Naive B cell (primary cell): Measurements from ENCODE around the gene ATP13A3. TPM values are rescaled to one million over a fixed set of nuclear protein-coding genes. Genes with fewer than 3 reads are reported as not detected.

Experiments
- ATAC-seq, 2 donors: fragments of 150-1000 bp; cut with Tn5 transposase; 2 replicates each; pipeline ENCODE4 v1.10.0; 2021; ENCODE audit warnings: low read depth in 2 of 2, mild to moderate bottlenecking in 2 of 2, moderate library complexity in 2 of 2
- DNase-seq: peaks from one replicate; pipeline ENCODE4 v3.0.0; 2022
- H3K27ac Mint-ChIP-seq, 6 donors: one replicate each; pipeline ENCODE4 v1.8.0; 2020 to 2022; ENCODE audit warnings: mild to moderate bottlenecking in 6 of 6, mixed read lengths in 6 of 6, moderate library complexity in 5 of 6, inconsistent platforms in 2 of 6
- H3K27me3 Mint-ChIP-seq, 3 donors: one replicate each; pipeline ENCODE4 v1.8.0; 2021 to 2022; ENCODE audit warnings: mixed read lengths in 3 of 3, mild to moderate bottlenecking in 1 of 3
- H3K36me3 Mint-ChIP-seq, 2 donors: one replicate each; pipeline ENCODE4 v1.8.0; 2020 to 2022; ENCODE audit warnings: mixed read lengths in 2 of 2, inconsistent platforms in 1 of 2, mild to moderate bottlenecking in 1 of 2
- H3K4me1 Mint-ChIP-seq, 3 donors: one replicate each; pipeline ENCODE4 v1.8.0; 2020 to 2022; ENCODE audit warnings: mixed read lengths in 3 of 3, inconsistent platforms in 1 of 3, mild to moderate bottlenecking in 1 of 3, moderate library complexity in 1 of 3
- H3K4me3 Mint-ChIP-seq, 8 donors: one replicate each; pipeline ENCODE4 v1.8.0; 2020 to 2022; ENCODE audit warnings: mild to moderate bottlenecking in 8 of 8, mixed read lengths in 8 of 8, moderate library complexity in 8 of 8, inconsistent platforms in 2 of 8
- H3K9me3 Mint-ChIP-seq, 7 donors: one replicate each; pipeline ENCODE4 v1.8.0; 2020 to 2022; ENCODE audit warnings: mixed read lengths in 7 of 7, mild to moderate bottlenecking in 5 of 7, inconsistent platforms in 2 of 7, moderate library complexity in 1 of 7
- polyA plus RNA-seq, 6 donors: library from polyadenylated mRNA; unstranded; fragments of 300-500 nt; fragmentation: Illumina TruSeq; gene quantifications; one replicate each; pipeline ENCODE4 v1.2.3, GENCODE V29; 2021; ENCODE audit warnings: low read depth in 6 of 6

Gene ATP13A3
- polyA plus RNA-seq, 6 donors from 2014 or later: 3.1 to 6.6 (median 5.0) TPM

- no peak for ATAC-seq
- Mint-ChIP-seq H3K27me3 (no peaks in the 10 kb centered on the region), H3K4me3 (peak overlapping the region in 2 of 8 donors; percentile 36 to 38), H3K4me1 (peaks cover 12 to 13% (median 13%) of the 10 kb centered on the region in 3 donors), H3K9me3 (no peaks in the 10 kb centered on the region), H3K36me3 (peaks cover 0 to 9% of the 10 kb centered on the region in 2 donors), H3K27ac (peak overlapping the region in 2 of 6 donors; percentile 16 to 25)
- DNase-seq: no peak
Observed at GRCh38 chr3:194481525-194482195, 5.1 kb downstream of the ATP13A3 start.

GRCh38 chr3:194481103-194481502 lies 5.7 kb downstream of the ATP13A3 start:
- H3K9me3 Mint-ChIP-seq: no peaks in the 10 kb centered on the region
- no peaks in the 10 kb centered on the region for H3K27me3 Mint-ChIP-seq
- peak overlapping the region in 1 of 8 donors; percentile 38 for H3K4me3 Mint-ChIP-seq
- ATAC-seq (no peak), DNase-seq (no peak)
- peaks cover 0 to 9% of the 10 kb centered on the region in 2 donors for H3K36me3 Mint-ChIP-seq
- H3K4me1 Mint-ChIP-seq: peaks cover 11 to 13% (median 13%) of the 10 kb centered on the region in 3 donors
- no peak overlapping the region for H3K27ac Mint-ChIP-seq

GRCh38 chr3:194476784-194477183 lies 10.0 kb downstream of the ATP13A3 start:
- peaks cover 0 to 4% of the 10 kb centered on the region in 2 donors for H3K36me3 Mint-ChIP-seq
- no peaks in the 10 kb centered on the region for H3K9me3 Mint-ChIP-seq
- ATAC-seq (no peak), DNase-seq (no peak)
- no peaks in the 10 kb centered on the region for H3K27me3 Mint-ChIP-seq
- H3K27ac Mint-ChIP-seq: no peak overlapping the region
- peaks cover 0 to 5% (median 4%) of the 10 kb centered on the region in 3 donors for H3K4me1 Mint-ChIP-seq
- no peak overlapping the region for H3K4me3 Mint-ChIP-seq

GRCh38 chr3:194475978-194476377 lies 10.8 kb downstream of the ATP13A3 start:
- Mint-ChIP-seq H3K4me1 (peaks cover 0 to 5% (median 4%) of the 10 kb centered on the region in 3 donors), H3K4me3 (no peak overlapping the region), H3K36me3 (no peaks in the 10 kb centered on the region), H3K27me3 (no peaks in the 10 kb centered on the region), H3K9me3 (no peaks in the 10 kb centered on the region), H3K27ac (no peak overlapping the region)
- no peak for DNase-seq
- ATAC-seq: no peak

- DNase-seq (no peak), ATAC-seq (no peak)
- Mint-ChIP-seq H3K4me3 (no peak overlapping the region), H3K27ac (peak overlapping the region in 1 of 6 donors; percentile 11), H3K9me3 (no peaks in the 10 kb centered on the region), H3K4me1 (peaks cover 0 to 5% (median 4%) of the 10 kb centered on the region in 3 donors), H3K36me3 (no peaks in the 10 kb centered on the region), H3K27me3 (no peaks in the 10 kb centered on the region)
Observed at GRCh38 chr3:194475138-194475932, 11.5 kb downstream of the ATP13A3 start.

- no peak for ATAC-seq
- H3K9me3 Mint-ChIP-seq: no peaks in the 10 kb centered on the region
- H3K36me3 Mint-ChIP-seq: no peaks in the 10 kb centered on the region
- peaks cover 0 to 5% (median 4%) of the 10 kb centered on the region in 3 donors for H3K4me1 Mint-ChIP-seq
- no peaks in the 10 kb centered on the region for H3K27me3 Mint-ChIP-seq
- no peak overlapping the region for H3K27ac Mint-ChIP-seq
- H3K4me3 Mint-ChIP-seq: no peak overlapping the region
- no peak for DNase-seq
Observed at GRCh38 chr3:194474675-194475074, 12.1 kb downstream of the ATP13A3 start.

GRCh38 chr3:194472290-194472920 lies 14.4 kb downstream of the ATP13A3 start:
- Mint-ChIP-seq H3K27ac (no peak overlapping the region), H3K36me3 (no peaks in the 10 kb centered on the region), H3K4me1 (peaks cover 0 to 5% (median 4%) of the 10 kb centered on the region in 3 donors), H3K4me3 (no peak overlapping the region), H3K9me3 (no peaks in the 10 kb centered on the region), H3K27me3 (no peaks in the 10 kb centered on the region)
- ATAC-seq: peak; percentile 71 to 78
- DNase-seq: peak; percentile 48

- H3K27me3 Mint-ChIP-seq: no peaks in the 10 kb centered on the region
- no peak for ATAC-seq
- H3K4me1 Mint-ChIP-seq: peaks cover 2 to 8% (median 4%) of the 10 kb centered on the region in 3 donors
- no peaks in the 10 kb centered on the region for H3K36me3 Mint-ChIP-seq
- DNase-seq: no peak
- H3K4me3 Mint-ChIP-seq: no peak overlapping the region
- no peaks in the 10 kb centered on the region for H3K9me3 Mint-ChIP-seq
- H3K27ac Mint-ChIP-seq: peak overlapping the region in 1 of 6 donors; percentile 20
Observed at GRCh38 chr3:194471863-194472262, 14.9 kb downstream of the ATP13A3 start.

GRCh38 chr3:194470615-194471014 lies 16.2 kb downstream of the ATP13A3 start:
- Mint-ChIP-seq H3K4me3 (no peak overlapping the region), H3K9me3 (no peaks in the 10 kb centered on the region), H3K36me3 (no peaks in the 10 kb centered on the region), H3K27ac (no peak overlapping the region), H3K4me1 (peaks cover 4 to 15% (median 6%) of the 10 kb centered on the region in 3 donors), H3K27me3 (no peaks in the 10 kb centered on the region)
- no peak for DNase-seq
- ATAC-seq: no peak

- peaks cover 5 to 17% (median 6%) of the 10 kb centered on the region in 3 donors for H3K4me1 Mint-ChIP-seq
- ATAC-seq (no peak), DNase-seq (no peak)
- no peaks in the 10 kb centered on the region for H3K36me3 Mint-ChIP-seq
- no peak overlapping the region for H3K27ac Mint-ChIP-seq
- no peaks in the 10 kb centered on the region for H3K9me3 Mint-ChIP-seq
- H3K4me3 Mint-ChIP-seq: no peak overlapping the region
- no peaks in the 10 kb centered on the region for H3K27me3 Mint-ChIP-seq
Observed at GRCh38 chr3:194469977-194470376, 16.8 kb downstream of the ATP13A3 start.

GRCh38 chr3:194468086-194468485 lies 18.7 kb downstream of the ATP13A3 start:
- H3K4me1 Mint-ChIP-seq: peaks cover 6 to 22% (median 8%) of the 10 kb centered on the region in 3 donors
- H3K27me3 Mint-ChIP-seq: no peaks in the 10 kb centered on the region
- no peak overlapping the region for H3K27ac Mint-ChIP-seq
- no peak for DNase-seq
- H3K9me3 Mint-ChIP-seq: no peaks in the 10 kb centered on the region
- ATAC-seq: no peak
- H3K4me3 Mint-ChIP-seq: no peak overlapping the region
- no peaks in the 10 kb centered on the region for H3K36me3 Mint-ChIP-seq

- no peaks in the 10 kb centered on the region for H3K36me3 Mint-ChIP-seq
- peaks cover 4 to 17% (median 6%) of the 10 kb centered on the region in 3 donors for H3K4me1 Mint-ChIP-seq
- H3K27ac Mint-ChIP-seq: peak overlapping the region in 1 of 6 donors; percentile 89
- DNase-seq (no peak), ATAC-seq (no peak)
- no peak overlapping the region for H3K4me3 Mint-ChIP-seq
- no peaks in the 10 kb centered on the region for H3K27me3 Mint-ChIP-seq
- H3K9me3 Mint-ChIP-seq: no peaks in the 10 kb centered on the region
Observed at GRCh38 chr3:194466761-194467356, 19.9 kb downstream of the ATP13A3 start.

GRCh38 chr3:194465920-194466570 lies 20.8 kb downstream of the ATP13A3 start:
- no peaks in the 10 kb centered on the region for H3K9me3 Mint-ChIP-seq
- DNase-seq (no peak), ATAC-seq (no peak)
- no peaks in the 10 kb centered on the region for H3K27me3 Mint-ChIP-seq
- peak overlapping the region in 1 of 6 donors; percentile 52 for H3K27ac Mint-ChIP-seq
- no peak overlapping the region for H3K4me3 Mint-ChIP-seq
- H3K36me3 Mint-ChIP-seq: no peaks in the 10 kb centered on the region
- H3K4me1 Mint-ChIP-seq: peaks cover 4 to 17% (median 6%) of the 10 kb centered on the region in 3 donors
